HG03135 (cell line): ENCODE results near the gene EIF3I.
"Not testable (repeated sequence)": the region's sequence is repeated elsewhere in the genome, so short reads cannot be mapped to it uniquely, and the experiment has no call there.

Source experiments
- ATAC-seq: cut with Tn5 transposase; IDR thresholded peaks from one replicate; pipeline ENCODE4 v1.9.1; 2021; ENCODE audit warnings: mild to moderate bottlenecking, moderate library complexity; ENCODE audit not compliant: unreplicated experiment

The EIF3I gene

DNA sequence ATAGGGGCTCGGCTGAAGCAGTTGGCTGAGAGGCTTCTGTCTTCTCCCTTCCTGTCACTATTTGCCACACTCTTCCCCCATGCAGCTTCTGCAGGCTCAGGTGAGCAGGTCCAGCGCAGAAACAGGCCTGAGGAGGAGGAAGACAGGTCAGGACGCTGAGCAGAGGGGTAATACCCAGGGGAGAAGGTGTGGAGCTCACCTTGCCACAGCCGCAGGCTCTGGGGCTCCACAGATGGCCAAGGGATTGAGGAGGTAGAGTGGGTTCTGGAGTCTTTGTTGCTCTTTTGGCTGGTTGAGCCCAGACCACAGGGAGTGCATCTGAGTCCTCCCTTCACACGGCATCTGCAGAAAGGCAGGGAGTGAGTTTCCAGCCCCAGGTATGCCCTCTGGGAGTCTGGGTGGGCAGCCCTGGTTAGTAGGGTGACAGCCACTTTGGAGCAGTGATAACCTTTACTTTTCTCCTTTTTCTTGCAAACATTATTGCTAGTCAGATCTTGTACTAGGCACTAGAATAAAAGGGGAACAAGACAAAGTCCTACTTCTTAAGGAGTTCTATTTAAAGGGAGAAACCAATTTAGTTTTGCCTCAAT is 9.7 kb downstream of the EIF3I start:
- no peak for ATAC-seq

DNA sequence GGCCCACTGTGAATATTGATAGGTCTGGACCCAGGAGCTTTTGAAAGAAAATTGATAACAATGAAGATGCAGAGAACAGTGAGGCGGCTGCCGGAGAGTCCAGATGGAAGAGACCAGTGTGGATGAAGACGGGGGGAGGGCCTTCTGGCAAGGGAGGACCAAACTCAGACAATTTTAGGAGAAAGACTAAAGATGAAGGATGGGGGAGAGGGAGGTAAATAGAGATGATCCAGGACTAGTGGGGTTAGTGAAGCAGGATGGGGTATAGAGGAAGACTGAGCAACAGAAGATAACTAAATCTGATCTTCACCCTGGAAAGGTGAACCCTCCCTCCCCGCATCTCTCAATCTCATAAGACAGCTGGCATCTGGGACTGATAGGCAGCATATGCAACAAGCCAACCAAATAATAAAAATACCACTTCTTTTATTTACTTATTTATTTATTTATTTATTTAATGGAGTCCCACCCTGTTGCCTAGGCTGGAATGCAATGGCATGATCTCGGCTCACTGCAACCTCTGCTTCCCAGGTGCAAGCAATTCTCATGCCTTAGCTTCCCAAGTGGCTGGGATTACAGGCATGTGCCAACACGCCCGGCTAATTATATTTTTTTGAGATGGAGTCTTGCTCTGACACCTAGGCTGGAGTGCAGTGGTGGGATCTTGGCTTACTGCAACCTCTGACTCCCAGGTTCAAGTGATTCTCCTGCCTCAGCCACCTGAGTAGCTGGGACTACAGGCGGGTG is 10.5 kb downstream of the EIF3I start:
- ATAC-seq = no peak

DNA sequence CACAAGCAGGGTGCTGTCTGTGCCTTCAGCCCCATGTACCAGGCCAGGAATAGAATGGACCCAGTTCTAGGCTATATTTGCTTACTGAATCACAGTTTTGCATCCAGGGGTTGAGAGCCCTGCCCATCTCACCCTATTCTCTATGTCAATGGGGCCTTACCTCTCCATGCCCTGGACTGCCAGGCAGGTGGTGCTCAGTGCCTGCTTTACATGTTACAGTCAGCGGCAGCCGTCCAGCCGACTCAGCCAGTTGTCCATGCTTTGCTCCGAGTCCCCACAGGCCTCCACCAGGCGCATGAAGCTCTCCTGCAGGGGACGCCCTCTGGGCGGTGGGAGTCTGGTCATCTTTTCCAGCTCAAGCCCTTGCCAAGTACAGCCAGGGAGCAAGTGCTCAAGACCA is 12.6 kb downstream of the EIF3I start:
- no peak for ATAC-seq

DNA sequence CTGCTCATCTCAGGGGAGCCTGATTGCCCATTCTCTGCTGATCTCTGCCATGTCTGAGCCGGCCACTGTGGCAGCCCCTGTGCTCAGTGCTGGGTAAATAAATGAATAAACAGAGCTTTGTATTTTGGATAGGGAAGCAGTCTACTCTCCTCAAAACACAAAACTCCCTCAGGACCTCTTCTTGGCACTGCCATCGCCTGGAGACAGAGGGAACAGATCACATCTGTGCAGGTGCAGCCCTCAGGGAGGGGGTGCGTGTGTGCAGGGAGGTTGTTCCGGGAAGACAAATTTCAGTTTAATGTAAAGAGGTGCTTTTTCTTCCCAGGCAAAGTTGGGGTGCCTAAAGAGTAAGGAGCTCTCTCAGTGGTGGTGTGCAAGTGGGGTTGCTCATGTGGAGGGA is 17.1 kb downstream of the EIF3I start:
- ATAC-seq = no peak

DNA sequence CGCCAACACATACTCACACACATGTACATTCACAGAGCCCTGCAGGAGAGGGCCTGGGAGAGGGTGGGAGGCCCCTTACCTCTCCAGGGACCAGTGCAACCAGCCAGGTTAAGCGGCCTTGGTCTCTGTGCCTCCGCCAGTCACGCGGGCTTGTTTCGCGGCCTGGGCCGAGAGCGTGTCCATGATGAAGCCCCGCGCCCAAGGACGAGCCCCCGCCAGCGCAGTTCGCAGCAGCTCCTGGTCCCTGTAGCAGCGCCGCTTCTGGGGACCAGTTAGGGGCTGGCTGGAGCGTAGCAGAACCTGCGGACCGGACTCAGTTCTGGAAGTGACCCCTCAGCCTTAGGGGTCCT is 17.6 kb downstream of the EIF3I start:
- no peak for ATAC-seq

DNA sequence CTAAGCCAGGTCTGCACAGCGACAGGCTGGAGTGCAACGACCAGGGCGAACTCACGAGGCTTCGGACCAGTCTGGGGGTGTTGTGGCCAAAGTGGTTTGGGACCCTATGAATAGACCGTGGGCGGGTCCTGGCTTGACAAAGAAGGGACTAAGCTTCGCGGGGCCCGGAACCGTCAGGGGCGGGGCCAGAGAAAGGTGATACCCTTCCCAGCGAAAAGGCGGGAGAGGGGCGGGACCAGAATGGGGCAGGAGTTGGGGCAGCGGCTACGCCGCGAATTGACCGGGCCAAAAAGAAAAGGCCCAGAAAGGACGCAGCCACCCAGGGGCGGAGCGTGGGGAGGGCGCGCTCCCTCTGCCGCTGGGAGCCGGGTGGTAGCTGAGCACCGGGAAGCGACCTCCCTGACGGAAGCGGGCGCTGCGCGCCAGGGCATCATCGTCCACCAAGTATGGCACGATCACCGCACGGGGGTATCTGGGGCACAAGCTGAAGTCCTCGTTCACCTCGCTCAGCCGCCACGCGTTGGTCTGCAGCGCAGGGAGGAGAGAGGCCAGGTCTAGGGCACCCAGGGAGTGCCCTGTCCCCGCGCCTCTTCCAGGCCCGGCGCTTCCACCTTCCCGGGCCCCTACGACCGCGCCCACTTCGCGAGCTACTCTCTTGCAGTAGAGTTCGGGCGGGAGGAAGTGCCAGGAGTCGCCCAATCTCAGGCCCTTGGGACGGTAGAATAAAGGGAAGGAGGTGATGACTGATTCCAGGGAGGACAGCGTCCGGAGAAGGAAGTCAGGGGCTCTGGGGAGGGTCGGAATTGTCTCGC is 18.1 kb downstream of the EIF3I start:
- no peak for ATAC-seq

DNA sequence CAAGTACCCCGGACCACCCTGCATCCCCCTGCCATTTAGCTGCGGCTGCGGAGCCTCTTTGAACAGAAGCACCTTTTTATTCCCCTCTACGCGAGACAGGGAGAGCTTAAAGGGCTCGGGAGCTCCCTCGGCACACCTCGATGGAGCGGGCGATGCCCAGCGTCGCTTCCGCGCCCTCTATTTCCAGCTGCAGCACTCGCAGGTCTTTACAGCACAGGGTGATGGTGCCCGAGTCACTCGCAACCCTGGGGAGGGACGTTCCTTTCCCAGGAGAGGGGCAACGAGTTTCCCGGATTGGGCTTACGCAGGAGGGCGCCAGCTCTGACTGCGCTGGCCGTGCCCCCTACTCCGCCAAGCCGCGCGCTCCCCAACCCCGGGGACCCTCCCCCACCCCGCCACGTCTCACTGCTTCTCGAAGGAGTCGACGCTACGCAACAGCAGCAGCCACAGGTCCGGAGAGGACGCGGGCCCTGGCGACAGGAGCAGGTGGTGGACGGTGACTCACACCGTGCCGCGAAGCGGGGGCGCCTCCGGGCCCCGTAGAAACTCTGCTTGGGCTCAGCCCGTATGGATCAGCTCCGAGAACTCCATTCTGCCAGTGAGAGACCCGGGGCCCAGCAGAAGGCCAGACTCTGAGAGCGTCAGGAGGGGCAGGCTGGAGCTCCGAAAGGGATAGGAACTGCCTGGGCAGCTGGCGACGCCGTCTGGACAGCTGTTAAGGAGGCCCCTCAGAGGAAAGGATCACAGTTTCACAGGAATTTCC is 19.0 kb downstream of the EIF3I start:
- no peak for ATAC-seq

DNA sequence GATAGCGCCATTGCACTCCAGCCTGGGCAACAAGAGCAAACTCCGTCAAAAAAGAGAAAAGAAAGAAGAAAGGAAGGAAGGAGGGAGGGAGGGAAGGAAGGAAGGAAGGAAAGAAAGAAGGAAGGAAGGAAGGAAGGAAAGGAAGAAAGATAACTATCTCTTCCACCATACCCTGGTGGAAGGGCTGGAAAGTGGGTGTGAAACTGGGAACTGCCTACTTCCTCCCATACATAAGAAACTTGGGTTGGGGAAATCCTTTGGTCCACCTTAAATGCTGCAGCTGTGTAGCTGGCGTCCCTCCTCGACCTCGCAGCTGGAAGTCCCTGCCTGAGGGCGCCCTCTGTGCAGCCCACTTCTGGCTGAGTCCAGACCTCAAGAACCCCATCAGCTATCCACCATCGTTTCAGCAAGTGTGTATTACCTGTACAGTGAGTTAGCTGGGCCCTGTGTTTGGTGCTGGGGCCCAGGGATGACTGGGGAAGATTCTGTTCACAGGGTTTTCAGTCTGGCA is 20.2 kb downstream of the EIF3I start:
- ATAC-seq = no peak

DNA sequence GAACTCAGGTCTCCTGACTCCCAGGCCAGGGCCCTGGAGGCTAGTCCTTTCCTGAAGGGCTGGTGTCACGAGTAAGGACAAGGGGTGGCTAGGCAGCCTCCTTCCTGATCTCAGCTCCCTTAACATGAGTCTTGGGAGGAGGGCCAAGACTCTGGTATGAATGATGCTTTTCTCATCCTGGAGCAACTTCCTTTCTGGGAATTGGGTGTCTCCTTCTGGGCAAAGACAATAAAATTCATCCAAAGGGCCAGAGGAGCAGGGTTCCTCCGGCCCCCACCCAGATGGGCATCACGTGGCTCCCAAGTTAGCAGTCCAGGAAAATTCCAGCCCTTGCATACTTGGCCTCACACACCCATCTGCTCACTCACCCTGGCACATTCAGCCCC is 24.7 kb downstream of the EIF3I start, which contains the start of gene FAM167B:
Gene FAM167B, plus strand, starts transcription at position 335 of the 386 bp plus-strand sequence. CDS start 200 bp downstream, outside the sequence.
- ATAC-seq = no peak

DNA sequence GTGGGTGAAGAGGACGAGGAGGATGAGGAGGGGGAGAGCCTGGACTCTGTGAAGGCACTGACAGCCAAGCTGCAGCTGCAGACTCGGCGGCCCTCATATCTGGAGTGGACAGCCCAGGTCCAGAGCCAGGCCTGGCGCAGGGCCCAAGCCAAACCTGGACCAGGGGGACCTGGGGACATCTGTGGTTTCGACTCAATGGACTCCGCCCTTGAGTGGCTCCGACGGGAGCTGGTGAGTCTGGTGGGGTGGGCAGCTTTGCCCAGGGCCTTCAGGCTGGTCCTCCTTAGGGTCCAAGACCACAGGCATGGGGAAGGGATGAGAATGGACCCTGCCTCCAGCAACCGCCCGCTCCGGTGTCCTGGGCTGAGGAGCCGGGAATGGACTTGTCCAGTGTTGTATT is 25.2 kb downstream of the EIF3I start:
- no peak for ATAC-seq

DNA sequence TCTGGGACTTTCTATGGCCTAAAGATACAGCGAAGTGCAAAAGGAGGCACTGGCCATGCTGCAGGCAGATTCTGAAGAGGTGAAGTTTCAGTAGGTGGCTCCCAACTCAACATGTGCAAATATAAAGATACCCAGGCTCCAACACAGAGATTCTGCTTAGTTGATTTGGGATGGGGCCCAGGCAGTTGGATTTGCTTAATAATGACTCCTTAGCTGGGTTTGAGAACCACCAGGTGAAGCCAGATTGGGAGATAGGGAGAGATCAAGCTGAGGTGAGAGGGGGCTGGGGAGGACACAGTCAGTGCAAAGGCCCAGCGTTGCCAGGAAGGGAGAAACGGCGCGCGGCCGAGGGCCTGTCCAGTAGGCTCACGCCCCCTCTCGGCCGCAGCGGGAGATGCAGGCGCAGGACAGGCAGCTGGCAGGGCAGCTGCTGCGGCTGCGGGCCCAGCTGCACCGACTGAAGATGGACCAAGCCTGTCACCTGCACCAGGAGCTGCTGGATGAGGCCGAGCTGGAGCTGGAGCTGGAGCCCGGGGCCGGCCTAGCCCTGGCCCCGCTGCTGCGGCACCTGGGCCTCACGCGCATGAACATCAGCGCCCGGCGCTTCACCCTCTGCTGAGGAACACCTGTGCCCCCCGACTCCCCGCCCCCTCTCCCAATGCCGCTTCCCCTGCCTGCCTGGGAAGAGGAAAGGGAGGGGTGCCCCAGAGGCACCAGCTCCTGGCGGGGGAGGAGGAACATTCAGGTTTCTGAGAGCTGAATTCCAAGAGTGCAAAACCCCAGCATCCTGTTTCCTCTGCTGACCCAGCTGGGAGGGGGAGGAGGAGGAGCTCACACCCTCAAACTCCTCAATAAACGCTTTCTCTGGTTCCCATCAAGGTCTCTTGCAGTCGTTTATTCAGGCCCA is 26.0 kb downstream of the EIF3I start:
- ATAC-seq = no peak

DNA sequence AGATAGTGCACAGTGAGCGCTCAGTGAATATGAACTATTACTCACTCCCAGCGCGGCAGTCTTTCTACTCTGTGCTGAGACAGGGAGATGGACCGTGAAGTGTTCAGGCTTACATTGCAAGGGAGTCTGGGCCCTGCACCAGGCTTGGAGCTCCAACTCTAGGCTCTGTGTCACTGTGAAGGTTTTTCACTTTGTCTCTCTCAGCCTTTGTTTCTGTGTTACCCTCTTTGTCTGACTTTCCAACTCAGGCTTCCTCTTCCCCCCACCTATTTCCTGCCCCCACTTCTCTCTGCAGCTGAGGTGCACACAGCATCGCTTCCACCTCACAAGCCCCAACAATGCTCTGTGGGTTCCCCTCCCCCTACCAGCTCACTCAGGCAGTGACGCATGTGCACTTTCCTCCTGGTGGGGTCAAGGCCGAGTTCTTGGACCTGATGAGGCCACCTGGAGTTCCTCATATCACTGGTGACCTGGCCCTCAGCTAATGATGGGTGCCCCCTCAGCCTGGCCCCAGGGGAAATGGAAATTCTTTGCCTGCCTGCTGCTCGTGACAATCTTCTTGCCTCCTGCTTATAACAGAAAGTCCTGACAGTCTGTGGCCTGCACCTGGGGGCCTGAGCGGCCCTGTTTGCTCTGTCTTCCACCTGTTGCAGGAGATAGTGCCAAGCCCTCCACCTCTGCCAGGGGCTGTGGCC is 27.8 kb downstream of the EIF3I start:
- ATAC-seq = peak; percentile 62

DNA sequence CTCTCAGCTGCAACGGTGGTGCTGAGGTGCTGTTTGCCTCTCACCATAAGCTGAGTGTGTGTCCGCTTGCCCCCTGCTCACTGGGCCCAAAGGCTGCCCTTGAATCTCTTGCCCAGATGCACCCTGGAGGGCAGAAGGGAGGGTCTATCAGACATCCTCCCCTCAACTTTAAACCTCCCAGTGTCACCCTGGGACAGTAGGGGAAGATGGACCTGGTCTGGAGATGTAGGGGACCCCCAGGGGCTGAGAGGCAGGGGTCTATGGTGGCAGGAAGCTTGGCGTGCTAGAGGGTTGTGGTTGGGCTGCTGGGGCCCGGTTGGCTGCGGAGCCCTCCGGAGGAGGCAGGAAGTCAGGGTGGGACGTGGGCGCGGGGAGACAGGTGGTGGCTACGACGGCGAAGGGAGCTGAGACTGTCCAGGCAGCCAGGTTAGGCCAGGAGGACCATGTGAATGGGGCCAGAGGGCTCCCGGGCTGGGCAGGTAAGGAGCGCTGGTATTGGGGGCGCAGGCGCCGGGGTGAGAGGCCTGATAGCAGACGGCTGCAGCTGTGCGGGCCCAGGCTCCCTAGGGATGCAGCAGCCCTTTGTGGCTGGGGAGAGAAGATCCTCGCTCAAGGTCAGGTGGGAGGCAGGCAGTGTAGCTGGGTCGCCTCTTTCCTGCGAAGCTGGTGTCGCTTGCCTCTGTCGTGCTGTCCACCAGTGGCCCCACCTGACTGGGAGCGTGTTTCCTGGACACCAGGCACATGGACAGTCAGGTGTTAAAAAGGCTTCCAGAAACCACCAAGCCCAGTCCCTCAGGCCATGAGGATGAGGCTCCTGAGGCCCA is 28.9 kb downstream of the EIF3I start, which contains the start of gene LCK:
Gene LCK, plus strand, starts transcription at position 373 of the 824 bp plus-strand sequence. CDS start 23,065 bp downstream, outside the sequence.
- no peak for ATAC-seq

DNA sequence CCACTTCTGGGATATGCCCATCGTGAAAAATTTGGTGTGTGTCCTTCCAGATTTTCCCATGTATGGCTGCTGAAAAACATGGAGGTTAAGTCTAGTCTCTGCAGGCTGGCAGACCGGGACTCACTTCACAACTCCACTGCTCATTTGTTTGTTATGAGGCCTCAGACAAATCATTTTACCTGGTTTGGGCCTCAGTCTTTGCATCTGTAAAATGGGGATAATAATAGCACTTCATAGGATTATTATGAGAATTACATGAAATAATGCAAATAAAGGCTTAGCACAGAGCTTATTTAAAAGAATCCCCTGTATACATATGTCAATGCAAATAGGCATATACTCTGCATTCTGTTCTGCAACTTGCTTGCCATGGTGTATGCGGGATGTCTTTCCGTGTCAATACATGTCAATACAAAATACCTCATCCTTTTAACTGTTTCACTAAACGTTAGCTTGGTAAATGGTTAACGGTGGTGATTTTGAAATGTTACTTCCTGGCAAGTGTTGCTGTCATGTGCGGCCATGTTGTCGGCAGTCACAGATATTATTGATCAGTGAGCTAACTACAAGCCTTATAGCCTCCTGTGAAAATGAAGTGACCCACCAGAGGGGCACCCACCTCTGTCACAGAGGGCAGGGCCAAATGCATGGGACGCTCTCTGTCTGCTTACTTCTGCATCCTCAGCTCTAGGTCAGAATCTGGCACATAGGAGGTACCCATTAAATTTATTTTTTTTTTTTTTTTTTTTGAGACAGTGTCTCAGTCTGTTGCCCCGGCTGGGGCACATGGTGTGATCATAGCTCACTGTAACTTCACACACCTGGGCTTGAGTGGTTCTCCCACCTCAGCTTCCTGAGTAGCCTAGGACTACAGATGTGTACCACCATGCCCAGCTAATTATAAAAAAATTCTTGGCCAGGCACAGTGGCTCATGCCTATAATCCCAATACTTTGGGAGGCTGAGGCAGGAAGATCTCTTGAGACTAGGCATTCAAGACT is 33.2 kb downstream of the EIF3I start:
- no peak for ATAC-seq

DNA sequence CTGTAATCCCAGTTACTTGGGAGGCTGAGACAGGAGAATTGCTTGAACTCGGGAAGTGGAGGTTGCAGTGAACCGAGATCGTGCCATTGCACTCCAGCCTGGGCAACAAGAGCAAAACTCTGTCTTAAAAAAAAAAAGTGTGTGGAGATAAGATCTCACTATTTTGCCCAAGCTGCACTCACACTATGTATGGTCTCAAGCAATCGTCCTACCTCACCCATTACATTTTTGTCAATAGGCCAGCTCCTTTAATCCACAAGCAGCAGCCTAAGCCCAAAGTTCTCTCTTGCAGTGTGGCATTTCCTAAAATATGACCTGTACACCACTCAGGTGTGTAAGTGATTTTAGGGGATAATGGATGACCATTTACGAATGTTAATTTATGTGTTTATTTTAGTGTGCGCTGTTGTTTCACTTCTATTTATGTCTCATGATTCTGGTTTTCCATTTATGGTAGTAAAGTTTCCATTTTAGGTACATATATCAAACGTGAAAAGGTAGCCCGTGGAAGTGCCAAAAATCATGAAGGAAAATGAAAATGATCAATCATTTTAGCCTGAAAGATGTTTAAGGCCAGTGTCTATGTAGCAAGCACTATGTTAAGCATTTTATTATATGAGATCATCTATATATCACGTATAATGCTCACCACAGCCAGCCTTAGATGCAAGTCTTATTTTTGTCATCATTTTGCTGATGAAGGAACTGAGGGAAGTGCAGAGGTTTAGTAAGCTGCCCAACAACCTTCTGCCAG is 34.4 kb downstream of the EIF3I start:
- no peak for ATAC-seq

DNA sequence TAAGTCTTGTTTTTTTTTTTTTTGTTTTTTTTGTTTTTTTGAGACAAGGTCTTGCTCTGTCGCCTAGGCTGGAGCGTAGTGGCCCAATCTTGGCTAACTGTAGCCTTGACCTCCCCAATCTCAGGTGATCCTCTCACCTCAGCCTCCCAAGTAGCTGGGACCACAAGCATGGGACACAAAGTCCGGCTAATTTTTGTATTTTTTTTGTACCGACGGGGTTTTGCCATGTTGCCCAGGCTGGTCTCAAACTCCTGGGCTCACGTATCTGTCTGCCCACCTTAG is 35.0 kb downstream of the EIF3I start:
- ATAC-seq = no peak

DNA sequence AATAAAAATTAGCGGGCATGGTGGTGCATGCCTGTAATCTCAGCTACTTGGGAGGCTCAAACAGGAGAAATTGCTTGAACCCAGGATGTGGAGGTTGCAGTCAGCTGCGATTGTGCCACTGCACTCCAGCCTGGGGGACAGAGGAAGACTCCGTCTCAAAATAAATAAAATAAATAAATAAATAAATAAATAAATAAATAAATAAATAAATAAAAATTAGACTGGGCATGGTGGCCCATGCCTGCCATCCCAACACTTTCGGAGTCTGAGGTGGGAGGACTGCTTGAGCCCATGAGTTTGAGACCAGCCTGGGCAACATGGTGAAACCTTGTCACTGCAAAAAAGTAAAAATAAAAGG is 41.0 kb downstream of the EIF3I start:
- not testable (repeated sequence) for ATAC-seq
